ENCODE data around the gene EPHA4.

EPHA4 gene

DNA sequence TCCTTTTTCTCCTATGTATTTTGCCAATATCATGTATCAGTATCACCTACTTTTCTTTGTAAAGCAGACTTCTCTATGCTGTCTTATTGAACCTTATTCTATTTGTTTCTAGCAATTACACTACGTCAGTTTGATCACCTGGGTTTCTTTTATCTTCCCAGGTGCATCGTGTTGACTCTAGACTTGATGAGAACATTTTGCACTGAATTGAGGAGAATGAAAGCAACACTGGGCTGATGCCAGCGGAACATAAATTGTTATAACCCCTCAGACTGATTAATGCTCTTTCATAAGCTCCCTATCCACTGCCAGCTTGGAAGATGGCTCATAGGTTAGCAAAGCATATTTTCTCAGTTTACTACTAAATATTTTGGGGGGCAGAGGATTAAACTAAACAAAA lies 140.6 kb downstream of the EPHA4 start:
- DNase-seq = no peak

DNA sequence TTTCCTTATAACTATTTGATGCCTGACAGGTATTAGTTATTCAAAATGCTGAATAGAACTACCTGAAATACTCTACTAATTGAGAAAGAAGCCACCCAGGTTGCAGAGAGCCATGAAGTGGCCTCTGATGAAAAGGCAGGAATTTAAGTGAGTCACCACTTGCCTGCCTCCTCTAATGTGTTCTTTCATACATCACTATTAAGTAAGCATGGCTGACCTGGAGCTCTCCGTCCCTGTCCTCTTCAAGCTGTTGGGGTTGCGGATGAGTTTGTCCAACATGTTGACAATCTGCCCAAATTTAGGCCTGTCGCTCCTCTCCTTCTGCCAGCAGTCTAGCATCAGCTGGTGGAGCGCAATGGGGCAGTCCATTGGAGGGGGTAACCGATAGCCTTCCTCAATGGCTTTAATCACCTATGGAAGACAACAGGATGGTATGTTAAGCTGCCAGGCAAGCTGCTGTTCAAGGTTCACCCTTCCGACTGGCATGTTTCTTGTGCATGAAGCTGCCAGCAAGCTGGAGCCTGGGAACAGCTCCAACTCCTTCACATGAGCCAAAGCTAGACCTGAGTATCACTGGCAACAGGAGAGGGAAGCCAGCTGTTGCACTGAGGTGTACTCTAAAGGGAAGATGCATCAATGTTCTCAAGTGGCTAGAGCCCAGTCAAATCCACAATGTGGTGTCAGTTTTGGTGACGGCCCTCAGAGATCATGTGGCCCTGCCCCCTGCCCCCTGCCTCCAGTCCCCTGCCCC lies 142.2 kb downstream of the EPHA4 start:
- DNase-seq = no peak

DNA sequence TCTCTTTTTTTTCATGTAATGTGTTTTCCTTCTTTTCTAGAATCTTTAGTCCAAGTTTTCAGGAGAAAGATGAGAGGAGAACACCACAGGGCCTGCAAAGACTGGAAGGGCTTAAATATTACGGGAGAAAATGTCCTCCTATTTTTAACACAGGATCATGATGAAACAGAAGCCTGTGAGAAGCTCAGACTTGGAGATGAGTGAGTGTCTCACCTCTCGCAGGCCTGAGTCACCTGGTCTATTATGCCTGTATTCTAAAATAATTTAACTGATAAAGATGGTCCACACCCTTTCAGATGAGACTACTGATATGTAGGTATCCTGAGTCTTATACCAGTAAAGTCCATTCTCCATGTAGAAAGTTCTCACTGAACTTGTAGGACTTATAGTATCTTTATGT lies 143.2 kb downstream of the EPHA4 start:
- no peak for DNase-seq

DNA sequence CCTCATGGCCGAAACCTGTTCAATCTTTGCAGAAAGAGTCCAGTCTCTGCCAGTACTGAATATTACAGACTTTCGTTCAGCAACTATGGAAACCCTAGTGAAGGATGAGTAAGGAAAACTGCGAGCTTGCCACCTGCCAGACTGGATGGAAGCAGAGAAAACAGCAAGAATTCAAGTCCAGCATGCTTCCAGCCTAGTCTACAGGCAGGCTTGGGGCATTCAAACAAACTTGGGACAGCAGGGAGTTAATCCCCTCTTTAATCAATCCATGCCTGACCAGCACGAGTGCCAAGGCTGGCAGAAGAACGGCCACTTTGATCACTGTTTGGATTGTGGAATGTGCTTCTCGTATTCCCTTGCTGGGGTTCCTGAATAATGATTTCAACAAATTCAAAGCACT lies 145.2 kb downstream of the EPHA4 start:
- no peak for DNase-seq

DNA sequence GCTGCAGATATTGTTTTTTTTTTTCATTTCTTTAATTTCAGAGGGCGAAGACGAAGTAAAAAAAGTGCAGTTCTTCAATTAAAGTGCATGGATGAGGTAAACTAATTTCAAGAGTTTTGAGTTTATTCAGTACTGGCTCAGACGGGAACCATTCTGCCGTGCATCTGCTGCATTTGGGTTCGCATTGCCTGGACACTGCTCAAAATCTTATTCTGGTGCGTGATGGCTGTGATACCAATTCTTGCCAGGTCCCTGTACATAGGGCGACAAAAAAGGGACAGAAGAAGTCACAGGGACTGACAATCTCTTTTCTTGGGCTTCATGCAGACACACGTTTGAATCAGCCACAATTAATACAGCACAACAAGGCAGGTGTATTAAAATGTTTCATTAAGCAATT lies 146.2 kb downstream of the EPHA4 start:
- DNase-seq = no peak

DNA sequence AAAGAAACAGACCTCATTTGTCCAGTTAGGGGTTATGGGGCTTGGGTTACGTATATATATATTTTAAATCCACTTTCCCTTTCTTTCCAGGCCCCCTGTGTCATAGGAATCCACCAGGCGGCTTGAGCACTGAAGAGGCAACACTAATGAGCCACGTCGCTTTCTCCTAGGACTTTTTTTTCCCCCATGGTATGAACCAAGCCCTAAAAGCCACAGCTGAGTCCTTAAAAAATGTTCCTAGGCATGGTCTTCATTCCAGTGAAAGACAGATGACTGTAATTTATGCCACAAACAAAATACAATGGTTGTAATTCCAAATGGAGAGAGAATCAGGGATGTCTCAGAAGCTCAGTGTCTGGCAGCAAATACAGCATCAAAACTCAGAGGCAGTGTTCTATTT lies 146.8 kb downstream of the EPHA4 start:
- no peak for DNase-seq

DNA sequence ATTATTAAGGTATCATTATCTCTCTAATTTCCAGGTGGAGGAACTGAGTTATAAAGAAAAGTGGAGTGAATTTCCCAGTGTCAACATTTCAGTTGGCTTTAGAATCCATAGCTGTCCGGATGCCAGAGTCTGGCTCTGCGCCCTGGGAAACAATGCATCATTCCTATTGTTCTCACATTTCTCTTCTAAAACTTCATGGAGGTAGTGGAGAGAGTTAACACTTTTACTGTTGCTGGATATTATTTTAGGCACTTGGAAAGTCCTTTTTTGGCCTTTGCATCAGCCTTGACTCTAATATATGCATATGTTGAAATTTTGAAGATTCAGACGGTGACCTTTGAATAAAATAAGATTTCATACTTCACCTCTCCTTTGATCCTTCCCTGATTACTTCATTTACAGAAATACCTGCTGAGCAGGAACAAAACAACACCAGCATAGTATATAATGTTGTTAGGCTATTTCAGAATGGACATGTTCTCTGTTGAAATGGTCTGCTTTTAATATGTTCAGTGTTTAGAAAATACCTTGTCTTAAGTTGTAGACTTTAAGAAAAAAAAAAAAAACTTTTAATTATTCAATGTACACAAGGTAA lies 148.8 kb downstream of the EPHA4 start:
- no peak for DNase-seq

DNA sequence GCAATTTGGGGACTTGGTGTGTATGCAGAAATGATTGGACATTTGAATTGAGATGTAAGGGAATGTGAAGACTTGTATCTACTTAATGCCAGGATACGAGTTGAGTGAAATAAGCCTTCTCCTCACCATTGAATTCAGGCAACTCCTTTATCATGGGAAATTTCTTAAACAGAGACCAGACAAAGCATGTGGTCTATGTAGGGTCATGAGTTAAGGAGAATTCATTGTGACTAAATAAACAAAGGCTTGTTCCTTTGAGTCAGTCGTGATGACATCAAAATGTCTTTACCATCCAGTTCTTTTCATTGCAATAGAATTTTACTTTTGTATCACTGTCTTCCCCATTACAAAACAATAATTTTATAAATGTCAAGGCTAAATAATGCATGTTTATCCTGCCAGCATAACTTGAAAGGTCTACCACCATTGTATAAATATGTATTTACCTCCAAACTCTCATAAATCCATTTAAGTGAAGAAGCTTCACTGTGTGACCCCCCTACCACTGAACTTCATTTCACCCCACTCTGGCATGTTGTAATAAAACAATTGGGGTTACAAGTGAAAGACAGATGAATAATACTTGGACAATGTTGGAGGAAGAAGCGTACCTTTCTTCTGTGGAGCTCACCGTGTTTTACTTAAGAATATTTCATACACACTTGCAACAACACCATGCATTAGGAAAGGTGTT lies 149.4 kb downstream of the EPHA4 start:
- no peak for DNase-seq

DNA sequence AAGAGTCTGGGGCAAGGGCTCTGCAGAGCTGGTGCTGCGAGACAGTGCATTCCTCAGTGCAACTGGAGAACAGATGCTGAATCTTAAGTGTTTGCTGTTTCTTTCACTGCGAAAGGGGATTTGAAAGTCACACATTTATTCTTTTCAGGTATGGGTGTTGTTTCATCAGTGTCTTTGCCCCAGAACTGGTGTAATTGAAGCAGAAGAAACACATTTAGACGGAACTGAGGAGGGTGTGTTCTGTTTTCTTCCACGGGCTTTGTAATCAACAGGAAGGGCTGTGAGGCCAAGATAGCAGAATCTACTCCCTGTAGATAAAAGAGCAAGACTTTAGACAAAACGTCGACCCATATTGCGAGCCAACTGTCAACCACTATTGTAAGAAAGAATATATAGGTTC lies 151.9 kb downstream of the EPHA4 start:
- DNase-seq = no peak

DNA sequence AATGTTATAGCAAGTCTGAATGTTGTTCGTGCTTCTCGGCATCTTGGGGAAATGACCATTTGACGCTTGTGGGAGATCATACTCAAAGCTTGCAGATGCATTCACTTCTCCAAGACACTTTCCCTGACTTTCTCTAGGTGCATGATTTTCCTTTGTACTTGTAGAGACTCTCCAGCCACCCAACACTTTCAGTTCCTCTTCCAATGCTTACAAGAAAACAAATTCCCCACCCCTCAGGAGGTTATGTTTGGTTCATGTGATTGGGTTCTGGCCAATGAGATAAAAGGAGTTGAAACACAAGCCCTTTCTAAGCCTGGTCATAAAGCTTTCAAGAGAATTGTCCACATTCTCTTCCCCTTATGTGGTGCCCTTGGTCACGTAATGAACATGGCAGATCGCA lies 156.3 kb downstream of the EPHA4 start:
- DNase-seq = no peak

DNA sequence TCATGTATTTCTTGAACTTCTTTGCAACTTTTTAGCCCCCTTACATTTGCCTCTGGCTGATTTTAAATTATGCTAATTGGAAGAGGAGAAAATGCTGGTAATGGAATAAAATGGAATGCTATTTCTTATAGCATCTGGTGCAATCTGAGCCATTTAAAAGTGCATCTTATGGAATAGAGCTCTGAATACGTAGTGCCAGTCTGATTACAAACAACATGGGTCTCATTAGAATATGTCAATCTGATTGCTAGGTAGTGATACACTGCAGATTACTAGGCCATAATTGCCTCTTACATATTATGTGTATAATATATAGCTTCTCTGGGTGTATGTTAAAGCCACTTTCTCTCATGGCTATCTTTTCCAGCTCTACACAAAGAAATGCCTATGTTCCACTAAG lies 159.1 kb downstream of the EPHA4 start:
- DNase-seq = no peak

DNA sequence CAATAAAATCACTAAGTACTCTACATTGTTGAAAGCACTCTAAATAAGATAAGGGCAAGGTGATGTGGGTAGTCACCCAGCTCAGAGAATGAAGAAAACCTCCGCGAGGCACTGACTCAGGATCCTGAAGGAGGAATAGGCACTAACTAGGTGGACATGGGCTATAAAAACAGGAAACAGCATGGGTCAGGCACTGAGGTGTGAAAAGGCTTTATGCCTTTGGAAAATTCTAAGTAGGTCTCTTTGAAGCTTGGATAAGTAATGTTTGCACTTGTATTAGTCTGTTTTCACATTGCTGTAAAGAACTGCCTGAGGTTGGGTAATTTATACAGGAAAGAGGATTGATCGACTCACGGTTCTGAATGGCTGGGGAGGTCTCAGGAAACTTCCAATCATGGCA lies 161.6 kb downstream of the EPHA4 start:
- DNase-seq = no peak

DNA sequence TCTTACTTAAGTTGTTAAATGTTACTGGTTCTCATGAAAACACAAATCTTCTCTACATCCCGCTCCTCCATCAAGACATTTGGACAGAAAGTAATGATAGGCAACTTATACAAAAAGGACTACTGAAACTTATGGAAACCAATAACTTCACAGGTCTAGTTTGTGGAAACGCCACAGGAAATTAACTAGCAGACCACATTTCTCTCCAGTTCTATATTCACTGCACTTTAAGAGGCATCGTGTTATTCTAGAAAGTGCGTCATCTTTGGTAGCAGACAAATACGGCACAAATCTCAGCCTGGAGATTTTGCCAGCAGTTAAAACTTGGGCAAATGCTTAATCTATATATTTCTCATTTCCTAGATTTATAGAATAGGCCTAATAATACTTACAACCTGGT lies 164.3 kb downstream of the EPHA4 start:
- DNase-seq = no peak

DNA sequence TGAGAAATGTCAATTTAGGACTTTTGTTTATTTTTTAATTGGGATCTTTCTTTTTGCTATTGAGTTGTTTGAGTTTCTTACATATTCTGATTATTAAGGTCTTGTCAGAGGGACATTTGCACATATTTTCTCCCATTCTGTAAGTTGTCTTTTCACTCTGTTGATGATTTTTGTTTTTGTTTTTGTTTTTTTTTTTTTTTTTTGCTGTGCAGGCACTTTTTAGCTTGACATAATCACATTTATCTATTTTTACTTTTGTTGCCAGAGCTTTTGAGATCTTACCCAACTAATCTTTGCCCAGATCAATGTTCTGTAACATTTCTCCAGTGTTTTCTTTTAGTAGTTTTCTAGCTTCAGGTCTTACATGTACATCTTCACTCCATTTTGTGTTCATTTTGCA lies 166.6 kb downstream of the EPHA4 start:
- DNase-seq = no peak

DNA sequence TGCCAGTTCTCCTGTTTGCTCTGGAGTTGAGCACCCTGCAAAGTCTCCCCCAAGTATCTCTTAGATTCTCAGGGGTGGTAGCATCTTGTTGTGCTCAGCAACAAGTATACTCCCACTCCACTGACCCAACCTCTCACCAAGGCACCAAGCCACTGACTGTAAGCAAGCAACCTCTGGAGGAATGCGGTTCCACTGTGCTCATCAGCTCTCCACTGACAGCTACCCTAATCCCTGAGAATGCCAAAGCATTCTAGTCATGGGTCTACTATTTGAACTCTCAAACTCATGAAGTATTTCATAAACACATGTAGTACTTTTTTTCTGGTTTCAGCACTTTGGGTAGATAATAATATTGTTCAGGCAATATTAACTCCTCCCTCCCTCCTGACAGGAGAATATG lies 170.0 kb downstream of the EPHA4 start:
- DNase-seq = no peak

DNA sequence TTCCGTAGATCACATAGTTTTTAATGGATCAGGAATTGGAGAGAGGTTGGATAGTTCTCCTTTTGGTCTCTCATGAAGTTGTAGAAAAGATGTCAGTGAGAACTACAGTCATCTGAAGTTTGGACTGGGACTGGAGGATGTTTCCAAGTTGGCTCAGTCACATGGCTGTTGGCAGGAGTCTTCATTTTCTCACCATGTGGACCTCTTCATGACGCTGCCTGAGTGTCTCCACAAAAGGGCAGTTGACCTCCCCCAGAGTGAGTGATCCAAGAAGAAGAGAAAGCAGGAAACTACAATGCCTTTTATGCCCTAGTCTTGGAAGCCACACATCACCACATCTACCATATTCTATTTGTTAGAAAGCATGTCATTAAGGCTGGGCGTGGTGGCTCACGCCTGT lies 171.7 kb downstream of the EPHA4 start:
- DNase-seq = no peak

DNA sequence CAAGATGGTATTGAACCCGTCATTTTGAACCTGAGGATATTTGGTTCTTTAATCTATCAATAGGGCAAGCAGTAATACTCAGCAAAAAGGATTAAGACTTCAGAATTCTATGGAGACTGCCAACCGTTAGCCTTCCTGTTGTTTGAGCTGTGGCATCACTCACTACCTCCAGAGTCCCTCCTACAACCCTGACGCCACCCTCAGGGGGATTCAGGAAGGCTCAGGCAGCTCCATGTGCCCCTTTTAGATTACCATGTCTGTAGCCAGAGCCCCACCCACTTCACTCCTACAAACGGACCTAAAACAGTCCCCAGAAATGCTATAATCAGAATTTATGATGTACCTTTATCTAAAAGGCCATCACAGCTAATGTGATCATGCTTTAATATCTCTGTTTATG lies 172.9 kb downstream of the EPHA4 start:
- DNase-seq = no peak

DNA sequence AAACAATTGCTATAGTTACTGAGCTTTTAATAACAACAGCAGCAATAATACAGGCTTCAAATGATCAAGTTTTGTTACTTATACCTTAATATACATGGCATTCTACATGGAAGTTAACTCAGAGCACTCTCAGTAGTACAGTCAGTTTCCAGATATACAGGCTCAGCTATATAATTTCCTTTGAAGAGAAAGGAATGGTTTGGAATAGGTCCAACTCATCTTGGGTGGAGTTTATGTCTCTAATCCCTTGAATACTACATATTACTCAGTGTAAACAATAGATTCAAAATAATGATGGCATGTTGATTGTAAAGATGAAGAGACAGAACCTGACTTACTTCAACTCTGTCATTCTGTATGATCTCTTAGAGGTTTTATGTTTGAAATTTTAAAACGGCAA lies 174.9 kb downstream of the EPHA4 start:
- DNase-seq = no peak

DNA sequence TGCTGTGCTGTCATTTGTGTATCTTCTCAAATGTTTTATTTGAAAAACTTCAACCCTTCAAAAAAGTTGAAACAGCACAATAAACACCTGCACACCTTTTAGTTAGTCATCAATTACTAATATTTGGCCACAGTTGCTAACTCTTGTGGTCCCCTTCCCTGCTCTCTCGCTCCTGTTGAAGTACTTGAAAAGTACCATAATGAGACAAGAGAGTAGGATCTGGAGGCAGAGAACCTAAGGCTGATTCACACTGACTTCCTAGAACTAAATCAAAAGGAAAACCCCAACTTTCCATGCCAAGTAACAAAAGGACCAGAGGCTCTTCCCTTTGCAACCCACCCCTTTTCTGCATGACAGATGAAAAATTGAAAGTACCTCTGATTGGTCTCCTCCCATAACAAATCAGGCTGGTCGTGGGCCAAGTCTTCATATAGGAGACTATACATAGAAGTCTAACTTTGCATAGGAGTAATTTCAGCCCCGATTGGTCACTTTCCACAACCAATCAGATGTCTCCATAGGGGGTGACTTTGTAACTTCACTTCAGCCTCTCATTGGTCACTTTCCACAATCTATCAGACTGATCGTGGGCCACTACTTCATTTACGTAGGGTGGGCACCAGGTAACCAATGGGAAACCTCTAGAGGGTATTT lies 179.7 kb downstream of the EPHA4 start:
- DNase-seq = no peak

DNA sequence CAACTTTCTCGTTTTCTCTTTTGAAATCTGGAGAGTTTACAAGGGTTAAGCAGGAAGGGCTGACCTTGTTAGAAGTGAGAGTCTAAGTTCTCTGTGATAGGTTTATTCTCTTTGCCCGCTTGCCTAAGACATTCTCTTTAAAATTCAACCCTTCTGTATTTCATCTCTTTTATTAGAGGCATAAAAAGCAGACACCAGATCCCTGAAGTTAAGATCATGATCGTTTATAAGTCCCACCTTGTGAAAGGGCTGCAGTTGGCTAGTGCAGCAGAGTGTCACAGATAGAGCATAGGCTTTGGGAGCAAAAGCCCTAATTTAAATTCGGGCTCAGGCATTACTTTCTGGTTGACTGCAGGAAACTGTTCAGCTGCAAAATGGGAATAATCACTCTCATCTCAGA lies 181.2 kb downstream of the EPHA4 start:
- no peak for DNase-seq

DNA sequence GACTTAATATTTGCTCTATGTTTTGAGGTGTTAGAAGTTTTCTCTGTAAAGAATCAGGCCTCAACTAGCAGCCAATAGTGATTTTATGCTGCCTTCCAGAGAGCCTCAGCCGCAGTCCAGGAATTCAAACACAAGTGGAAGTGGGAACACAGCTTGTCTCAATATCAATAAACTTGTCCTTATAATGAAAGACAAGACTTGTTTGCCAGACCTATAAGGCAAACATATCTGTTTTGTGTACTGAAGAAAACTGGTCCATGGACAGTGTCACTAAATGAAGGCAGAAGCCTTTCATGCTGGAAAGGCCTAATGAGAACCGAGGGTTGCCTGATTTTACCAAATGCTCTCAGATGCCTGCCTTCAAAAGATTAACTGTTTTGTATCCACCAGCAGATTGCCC lies 182.2 kb downstream of the EPHA4 start:
- DNase-seq = no peak

DNA sequence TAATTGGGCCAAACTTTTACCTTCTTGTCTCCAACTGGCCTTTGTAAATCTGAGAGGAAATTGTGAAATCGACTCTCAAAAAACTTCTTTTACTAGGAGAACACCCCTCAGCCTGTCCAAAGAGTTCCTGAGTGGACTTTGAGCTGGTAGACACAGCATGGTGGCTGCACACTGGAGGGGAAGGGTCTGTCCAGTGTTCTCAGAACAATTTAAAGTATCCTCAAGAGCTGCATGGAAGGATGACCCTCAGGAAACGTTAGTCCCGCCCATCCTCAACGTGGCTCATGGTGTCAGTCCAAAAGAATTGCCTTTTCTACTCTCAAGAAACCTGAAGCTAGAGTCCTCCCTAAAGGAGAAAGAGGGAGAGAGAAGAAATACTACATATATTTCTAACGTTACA lies 182.7 kb downstream of the EPHA4 start:
- DNase-seq = no peak

DNA sequence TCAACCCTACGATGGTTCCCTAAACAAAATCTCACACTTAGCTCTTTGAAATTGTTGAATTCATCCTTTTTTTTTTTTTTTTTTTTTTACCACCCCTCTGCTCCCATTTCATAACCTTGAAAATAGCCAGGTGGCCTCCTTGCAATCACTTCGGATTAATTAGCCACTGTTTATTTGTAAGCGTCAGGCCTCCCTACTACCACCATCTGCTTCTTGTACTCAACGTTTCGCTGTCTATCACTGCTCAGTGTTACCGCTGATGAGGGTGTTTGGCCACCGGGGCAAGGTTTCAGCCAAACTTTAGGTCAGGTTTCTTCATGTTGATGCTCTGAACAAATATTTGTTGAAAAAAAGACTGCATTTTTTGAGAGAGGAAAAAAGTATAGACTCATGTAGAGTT lies 183.2 kb downstream of the EPHA4 start:
- DNase-seq = no peak

DNA sequence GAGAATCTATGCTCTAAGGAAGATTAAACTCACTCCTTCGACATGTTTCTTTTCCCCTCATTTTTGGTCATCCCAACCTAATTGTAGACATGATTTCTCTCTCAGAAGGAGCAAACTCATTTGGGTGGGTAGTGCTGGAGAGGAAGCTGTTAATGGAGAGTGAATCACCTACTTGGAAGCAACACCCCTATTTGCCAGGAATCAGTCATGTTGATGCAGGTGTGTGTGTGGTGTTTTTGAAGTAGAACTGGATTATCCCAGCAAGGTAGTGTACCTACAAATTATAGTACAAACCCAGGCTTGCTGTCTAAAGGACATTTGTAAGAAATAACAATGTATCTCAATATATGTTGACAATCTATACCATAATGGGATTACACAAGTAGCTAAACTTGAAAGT lies 186.4 kb downstream of the EPHA4 start:
- DNase-seq = no peak

Data from NCI-H510A (cell line).